ENCODE data around the gene NR4A1. TPM values are rescaled to one million over a fixed set of nuclear protein-coding genes. Genes with fewer than 3 reads are reported as not detected.

NR4A1 gene
- total and polyA plus RNA-seq, 2 of the 13 experiments (the other 11 are each of a cell fraction or from before 2014, with no cell fraction given): 5.7 to 15.2 TPM

DNA sequence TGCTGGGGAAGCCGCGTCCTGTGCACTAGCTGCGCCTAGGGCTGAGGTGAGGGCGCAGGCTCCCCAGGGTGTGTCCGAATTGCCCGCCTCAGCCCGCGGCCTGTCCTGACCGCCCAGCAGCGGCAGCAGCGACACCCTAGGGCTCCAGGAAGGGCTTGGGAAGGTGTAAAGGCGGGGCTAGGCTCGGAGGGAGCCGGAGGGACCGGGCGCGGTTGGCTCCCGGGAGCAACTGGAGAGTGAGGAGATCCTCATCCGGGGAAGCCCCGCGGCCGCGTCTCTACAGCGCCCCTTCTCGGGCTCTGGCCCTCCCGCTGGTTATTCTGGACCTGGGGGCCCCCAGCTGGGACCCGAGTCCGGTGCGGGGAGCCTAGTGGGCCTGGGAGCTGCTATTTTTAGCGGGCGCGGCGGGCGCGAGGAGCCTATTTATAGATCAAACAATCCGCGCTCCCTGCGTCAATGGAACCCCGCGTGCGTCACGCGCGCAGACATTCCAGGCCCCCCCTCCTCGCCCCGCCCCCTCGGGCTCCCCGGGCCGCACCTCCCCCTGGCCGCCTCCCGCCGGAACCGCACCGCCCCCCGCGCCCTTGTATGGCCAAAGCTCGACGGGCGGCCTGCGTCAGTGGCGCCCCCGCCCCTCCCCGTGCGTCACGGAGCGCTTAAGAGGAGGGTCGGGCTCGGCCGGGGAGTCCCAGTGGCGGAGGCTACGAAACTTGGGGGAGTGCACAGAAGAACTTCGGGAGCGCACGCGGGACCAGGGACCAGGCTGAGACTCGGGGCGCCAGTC, at the start of gene NR4A1 (continued):
- TF ChIP-seq MXD4 (CRISPR knock-in tag; IDR thresholded peaks at IDR 0.05) (peak; percentile 57; the same call in 1 of the 2 replicates), PAWR (CRISPR knock-in tag; IDR thresholded peaks at IDR 0.05; ENCODE audit: borderline replicate concordance) (peak; percentile 33; the same call in 1 of the 2 replicates), RFXAP (CRISPR knock-in tag; IDR thresholded peaks at IDR 0.05; ENCODE audit: borderline replicate concordance) (no peak), HNF4G (IDR thresholded peaks at IDR 0.05; ENCODE audit: borderline replicate concordance, low read depth, low read length) (no peak), HNF4G (CRISPR knock-in tag; IDR thresholded peaks at IDR 0.05; ENCODE audit: borderline replicate concordance, low read depth) (no peak), MTF1 (CRISPR knock-in tag; IDR thresholded peaks at IDR 0.05) (no peak), KDM6A (CRISPR knock-in tag; IDR thresholded peaks at IDR 0.05; ENCODE audit: low read depth) (no peak), ZNF749 (CRISPR knock-in tag; IDR thresholded peaks at IDR 0.05; ENCODE audit: borderline replicate concordance) (no peak), HDAC2 (CRISPR knock-in tag; IDR thresholded peaks at IDR 0.05) (peak; percentile 39), ZNF138 (CRISPR knock-in tag; IDR thresholded peaks at IDR 0.05; ENCODE audit: low read depth) (no peak), ELF4 (CRISPR knock-in tag; IDR thresholded peaks at IDR 0.05; ENCODE audit: borderline replicate concordance) (no peak)
- TF ChIP-seq, protein P1, sequence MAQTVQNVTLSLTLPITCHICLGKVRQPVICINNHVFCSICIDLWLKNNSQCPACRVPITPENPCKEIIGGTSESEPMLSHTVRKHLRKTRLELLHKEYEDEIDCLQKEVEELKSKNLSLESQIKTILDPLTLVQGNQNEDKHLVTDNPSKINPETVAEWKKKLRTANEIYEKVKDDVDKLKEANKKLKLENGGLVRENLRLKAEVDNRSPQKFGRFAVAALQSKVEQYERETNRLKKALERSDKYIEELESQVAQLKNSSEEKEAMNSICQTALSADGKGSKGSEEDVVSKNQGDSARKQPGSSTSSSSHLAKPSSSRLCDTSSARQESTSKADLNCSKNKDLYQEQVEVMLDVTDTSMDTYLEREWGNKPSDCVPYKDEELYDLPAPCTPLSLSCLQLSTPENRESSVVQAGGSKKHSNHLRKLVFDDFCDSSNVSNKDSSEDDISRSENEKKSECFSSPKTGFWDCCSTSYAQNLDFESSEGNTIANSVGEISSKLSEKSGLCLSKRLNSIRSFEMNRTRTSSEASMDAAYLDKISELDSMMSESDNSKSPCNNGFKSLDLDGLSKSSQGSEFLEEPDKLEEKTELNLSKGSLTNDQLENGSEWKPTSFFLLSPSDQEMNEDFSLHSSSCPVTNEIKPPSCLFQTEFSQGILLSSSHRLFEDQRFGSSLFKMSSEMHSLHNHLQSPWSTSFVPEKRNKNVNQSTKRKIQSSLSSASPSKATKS (CRISPR knock-in tag; IDR thresholded peaks at IDR 0.05): no peak
- TF ChIP-seq, protein P2, sequence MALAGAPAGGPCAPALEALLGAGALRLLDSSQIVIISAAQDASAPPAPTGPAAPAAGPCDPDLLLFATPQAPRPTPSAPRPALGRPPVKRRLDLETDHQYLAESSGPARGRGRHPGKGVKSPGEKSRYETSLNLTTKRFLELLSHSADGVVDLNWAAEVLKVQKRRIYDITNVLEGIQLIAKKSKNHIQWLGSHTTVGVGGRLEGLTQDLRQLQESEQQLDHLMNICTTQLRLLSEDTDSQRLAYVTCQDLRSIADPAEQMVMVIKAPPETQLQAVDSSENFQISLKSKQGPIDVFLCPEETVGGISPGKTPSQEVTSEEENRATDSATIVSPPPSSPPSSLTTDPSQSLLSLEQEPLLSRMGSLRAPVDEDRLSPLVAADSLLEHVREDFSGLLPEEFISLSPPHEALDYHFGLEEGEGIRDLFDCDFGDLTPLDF (CRISPR knock-in tag; IDR thresholded peaks at IDR 0.05): no peak; the same call in 1 of the 2 replicates
- TF ChIP-seq, protein P3, sequence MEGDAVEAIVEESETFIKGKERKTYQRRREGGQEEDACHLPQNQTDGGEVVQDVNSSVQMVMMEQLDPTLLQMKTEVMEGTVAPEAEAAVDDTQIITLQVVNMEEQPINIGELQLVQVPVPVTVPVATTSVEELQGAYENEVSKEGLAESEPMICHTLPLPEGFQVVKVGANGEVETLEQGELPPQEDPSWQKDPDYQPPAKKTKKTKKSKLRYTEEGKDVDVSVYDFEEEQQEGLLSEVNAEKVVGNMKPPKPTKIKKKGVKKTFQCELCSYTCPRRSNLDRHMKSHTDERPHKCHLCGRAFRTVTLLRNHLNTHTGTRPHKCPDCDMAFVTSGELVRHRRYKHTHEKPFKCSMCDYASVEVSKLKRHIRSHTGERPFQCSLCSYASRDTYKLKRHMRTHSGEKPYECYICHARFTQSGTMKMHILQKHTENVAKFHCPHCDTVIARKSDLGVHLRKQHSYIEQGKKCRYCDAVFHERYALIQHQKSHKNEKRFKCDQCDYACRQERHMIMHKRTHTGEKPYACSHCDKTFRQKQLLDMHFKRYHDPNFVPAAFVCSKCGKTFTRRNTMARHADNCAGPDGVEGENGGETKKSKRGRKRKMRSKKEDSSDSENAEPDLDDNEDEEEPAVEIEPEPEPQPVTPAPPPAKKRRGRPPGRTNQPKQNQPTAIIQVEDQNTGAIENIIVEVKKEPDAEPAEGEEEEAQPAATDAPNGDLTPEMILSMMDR (CRISPR knock-in tag; IDR thresholded peaks at IDR 0.05): peak; percentile 69
- TF ChIP-seq, protein P4, sequence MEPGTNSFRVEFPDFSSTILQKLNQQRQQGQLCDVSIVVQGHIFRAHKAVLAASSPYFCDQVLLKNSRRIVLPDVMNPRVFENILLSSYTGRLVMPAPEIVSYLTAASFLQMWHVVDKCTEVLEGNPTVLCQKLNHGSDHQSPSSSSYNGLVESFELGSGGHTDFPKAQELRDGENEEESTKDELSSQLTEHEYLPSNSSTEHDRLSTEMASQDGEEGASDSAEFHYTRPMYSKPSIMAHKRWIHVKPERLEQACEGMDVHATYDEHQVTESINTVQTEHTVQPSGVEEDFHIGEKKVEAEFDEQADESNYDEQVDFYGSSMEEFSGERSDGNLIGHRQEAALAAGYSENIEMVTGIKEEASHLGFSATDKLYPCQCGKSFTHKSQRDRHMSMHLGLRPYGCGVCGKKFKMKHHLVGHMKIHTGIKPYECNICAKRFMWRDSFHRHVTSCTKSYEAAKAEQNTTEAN (CRISPR knock-in tag; conservative IDR thresholded peaks at IDR 0.05): no peak; the same call in 1 of the 2 replicates
- TF ChIP-seq, protein P5, sequence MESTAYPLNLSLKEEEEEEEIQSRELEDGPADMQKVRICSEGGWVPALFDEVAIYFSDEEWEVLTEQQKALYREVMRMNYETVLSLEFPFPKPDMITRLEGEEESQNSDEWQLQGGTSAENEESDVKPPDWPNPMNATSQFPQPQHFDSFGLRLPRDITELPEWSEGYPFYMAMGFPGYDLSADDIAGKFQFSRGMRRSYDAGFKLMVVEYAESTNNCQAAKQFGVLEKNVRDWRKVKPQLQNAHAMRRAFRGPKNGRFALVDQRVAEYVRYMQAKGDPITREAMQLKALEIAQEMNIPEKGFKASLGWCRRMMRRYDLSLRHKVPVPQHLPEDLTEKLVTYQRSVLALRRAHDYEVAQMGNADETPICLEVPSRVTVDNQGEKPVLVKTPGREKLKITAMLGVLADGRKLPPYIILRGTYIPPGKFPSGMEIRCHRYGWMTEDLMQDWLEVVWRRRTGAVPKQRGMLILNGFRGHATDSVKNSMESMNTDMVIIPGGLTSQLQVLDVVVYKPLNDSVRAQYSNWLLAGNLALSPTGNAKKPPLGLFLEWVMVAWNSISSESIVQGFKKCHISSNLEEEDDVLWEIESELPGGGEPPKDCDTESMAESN (CRISPR knock-in tag; conservative IDR thresholded peaks at IDR 0.05): no peak

Data from HepG2 (cell line).